Measurements from ENCODE around the gene COL23A1.

COL23A1 gene

GRCh38 chr5:178588769-178589168 lies 1.4 kb downstream of the COL23A1 start:
- no peak for DNase-seq

- DNase-seq, result peak; percentile 27 to 43 (median 30)
These were observed 2.2 kb downstream of the COL23A1 start for GRCh38 chr5:178587763-178588611.

GRCh38 chr5:178586396-178586795 lies 3.8 kb downstream of the COL23A1 start:
- no peak for DNase-seq

DNA sequence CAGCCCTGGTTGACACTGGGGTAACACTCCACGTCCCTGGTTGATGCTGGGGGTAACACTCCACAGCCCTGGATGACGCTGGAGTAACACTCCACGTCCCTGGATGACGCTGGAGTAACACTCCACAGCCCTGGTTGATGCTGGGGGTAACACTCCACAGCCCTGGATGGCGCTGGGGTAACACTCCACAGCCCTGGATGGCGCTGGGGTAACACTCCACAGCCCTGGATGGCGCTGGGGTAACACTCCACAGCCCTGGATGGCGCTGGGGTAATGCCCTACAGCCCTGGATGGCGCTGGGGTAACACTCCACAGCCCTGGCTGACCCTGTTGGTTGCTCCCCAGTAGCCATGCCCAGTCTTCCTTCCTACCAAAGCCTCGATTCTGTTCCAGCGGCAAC lies 4.8 kb downstream of the COL23A1 start:
- peak; percentile 21 to 60 (median 48) for DNase-seq

DNA sequence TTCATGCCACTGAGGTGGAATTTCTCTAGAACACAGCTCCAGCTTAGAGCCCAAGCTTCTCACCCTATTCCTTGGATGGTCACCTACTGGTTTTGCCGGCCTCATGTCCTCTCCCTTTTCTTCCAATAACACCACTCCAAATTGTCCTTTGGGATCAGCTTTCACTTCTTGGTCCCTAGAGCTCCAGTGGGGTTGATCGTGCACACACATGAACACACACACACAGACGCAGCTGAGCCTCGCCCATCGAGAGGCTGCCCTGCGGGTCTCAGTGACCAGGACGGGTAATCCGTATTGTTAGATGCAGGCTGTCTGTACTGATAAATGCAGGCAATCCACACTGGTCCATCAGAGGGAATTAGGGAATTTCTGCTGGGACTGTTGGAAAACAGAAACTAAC lies 6.9 kb downstream of the COL23A1 start:
- no peak for DNase-seq

DNA sequence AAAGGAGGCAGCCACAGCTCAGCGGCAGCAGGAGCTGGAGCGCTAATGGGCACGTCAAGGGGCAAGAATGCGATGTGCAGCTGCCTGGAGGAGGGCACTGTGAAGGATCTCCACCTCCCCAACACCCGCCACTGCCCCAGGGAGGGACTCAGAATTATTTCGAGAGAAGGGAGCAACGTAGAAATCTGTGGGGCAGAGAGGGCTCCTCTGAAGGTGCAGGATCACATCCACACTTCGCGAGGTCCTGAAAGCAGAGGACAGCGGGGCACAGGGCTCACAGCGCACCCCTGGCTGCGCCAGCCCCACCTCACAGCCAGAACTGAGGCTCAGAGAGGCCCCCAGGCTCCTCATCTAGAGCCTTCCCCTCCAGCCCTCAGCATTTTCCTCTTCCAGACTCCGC lies 7.9 kb downstream of the COL23A1 start:
- no peak for DNase-seq

DNA sequence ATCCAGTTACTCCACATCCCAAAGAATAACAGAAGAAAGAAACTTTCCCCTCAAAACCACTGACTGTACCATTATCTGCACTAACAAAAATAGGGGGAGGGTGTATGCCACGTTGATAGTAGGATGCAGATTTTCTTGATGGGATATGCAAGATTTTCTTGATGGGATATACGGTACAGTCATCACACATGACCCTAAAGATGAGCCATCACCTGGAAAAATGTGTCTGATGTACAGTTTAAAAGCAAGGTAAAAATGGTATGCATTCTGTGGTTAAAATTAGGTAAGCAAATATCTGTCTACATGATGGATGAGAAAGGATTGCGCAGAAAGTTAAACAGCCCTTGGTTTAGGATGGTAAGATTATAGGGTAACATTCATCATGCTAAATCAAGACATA lies 8.6 kb downstream of the COL23A1 start:
- DNase-seq, result no peak

DNA sequence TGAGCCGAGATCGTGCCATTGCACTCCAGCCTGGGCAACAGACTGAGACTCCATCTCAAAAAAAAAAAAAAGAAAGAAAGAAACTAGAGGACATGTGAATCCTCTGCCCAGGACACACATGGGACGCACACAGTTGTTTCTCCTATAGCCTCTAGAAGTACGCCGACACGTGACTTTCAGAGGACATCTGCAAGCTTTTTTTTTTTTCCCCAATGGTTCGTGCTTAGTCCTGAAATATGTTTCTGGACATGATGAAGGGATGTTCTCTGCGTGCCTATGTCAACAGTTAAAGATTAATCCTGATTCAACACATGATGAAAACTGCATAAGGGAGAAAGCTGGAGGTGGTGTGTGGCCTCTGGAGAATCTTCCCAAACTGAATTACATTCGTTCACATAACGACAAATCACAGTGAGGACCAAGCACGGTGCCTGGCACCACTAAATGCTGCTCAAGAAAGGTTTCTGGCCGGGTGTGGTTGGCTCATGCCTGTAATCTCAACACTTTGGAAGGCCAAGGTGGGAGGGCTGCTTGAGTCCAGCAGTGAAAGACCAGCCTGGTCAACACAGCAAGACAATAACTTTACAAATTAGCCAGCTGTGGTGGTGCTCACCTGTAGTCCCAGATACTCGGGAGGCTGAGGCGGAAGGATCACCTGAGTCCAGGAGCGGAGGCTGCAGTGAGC lies 9.8 kb downstream of the COL23A1 start:
- DNase-seq, result no peak

DNA sequence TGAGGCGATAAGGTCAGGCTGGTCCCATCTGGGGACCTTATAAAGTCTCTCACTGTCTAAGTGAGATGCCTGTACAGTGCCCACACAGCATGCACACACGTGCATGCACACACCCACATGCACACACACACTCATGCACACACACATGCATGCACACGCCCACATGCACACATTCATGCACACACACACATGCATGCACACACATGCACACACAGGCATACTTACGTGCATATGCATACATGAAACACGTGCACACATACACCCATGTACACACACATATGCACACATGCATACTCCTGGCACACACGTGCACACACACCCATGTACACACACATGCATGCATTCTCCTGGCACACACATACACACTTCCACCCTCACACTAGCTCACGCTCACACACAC lies 12.2 kb downstream of the COL23A1 start:
- DNase-seq, result no peak

- DNase-seq, result peak; percentile 48 to 77 (median 54)
These were observed 12.8 kb downstream of the COL23A1 start for GRCh38 chr5:178577376-178577839.

- DNase-seq, result peak in 1 of 3 donors; percentile 45
These were observed 13.4 kb downstream of the COL23A1 start for GRCh38 chr5:178576591-178577351.

DNA sequence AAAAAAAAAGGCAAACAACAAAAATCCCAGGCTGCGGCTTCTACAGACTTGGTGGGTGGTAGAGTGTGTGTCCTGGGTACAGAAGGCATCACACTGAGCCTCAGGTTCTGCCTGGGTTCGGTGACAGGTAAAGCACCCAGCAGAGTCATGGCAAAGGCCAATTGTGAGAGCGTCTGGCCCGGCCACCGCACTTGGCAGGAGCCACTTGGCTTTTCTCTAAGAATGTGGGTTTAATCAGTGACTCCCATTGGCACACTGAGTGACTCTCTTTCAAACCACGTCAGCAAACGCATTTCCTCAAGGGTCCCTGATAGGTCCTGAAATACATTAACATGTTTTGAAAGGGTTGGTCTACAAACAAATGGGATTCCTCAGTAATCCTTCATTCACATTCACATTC lies 17.0 kb downstream of the COL23A1 start:
- no peak for DNase-seq

DNA sequence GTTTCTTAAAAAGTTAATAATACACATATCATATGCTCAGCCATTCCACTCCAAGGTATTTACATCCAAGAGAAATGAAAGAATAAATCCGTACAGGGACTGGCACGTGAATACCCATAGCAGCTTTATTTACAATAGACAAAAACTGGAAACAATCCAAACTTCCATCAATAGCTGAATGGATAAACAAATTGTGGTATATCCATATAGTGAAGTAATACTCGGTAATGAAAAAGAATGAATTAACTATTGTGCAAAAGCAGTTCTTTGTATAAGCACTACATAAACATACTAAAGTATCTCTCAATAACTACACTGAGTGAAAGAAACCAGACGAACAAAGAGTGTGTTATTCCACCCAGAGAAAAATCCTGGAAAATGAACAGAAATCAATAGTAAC lies 17.6 kb downstream of the COL23A1 start:
- DNase-seq, result no peak

DNA sequence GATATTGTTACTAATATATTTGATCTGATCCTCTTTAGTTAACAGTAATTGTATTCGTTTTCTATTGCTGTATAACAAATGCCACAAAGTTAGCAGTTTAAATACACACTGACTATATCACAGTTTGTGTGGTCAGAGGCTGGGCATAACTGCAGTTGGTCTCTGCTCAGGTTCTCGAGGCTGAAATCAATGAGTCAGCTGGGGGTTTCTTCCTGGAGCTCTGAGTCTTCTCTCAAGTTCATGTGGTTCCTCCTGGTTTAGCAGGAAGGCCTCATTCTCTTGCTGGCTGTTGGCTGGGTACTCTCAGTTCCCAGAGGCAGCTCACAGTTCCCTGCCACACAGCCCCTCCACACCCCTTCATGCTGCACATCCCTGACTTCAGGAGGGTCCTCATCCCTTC lies 20.7 kb downstream of the COL23A1 start:
- peak; percentile 80 to 87 (median 82) for DNase-seq

GRCh38 chr5:178564811-178565550 lies 25.2 kb downstream of the COL23A1 start:
- no peak for DNase-seq

- peak in 2 of 3 donors; percentile 38 to 42 for DNase-seq
These were observed 25.8 kb downstream of the COL23A1 start for GRCh38 chr5:178564397-178564796.

GRCh38 chr5:178563621-178564020 lies 26.6 kb downstream of the COL23A1 start:
- no peak for DNase-seq

DNA sequence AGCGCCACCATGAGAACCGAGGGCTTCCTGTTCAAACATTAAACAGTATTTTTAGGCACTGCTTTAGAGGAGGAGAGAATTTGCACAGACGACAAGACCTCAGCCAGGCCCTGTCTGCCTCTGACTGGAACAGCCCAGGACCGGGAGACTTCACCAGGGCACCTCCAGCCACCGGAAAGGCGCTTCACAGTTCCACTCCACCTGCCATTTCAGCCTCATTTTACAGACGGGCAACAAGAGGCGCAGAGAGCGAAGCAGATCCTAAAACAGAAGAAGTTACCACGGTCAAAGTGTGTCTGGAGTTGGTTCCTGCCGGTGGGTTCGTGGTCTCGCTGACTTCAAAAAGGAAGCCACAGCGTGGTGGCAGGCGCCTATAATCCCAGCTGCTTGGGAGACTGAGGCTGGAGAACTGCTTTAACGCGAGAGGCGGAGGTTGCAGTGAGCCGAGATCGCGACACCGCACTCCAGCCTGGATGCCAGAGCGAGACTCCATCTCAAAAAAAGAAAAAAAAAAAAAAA lies 28.4 kb downstream of the COL23A1 start:
- DNase-seq, result no peak

GRCh38 chr5:178560911-178561310 lies 29.3 kb downstream of the COL23A1 start:
- no peak for DNase-seq

GRCh38 chr5:178557416-178557815 lies 32.8 kb downstream of the COL23A1 start:
- no peak for DNase-seq

DNA sequence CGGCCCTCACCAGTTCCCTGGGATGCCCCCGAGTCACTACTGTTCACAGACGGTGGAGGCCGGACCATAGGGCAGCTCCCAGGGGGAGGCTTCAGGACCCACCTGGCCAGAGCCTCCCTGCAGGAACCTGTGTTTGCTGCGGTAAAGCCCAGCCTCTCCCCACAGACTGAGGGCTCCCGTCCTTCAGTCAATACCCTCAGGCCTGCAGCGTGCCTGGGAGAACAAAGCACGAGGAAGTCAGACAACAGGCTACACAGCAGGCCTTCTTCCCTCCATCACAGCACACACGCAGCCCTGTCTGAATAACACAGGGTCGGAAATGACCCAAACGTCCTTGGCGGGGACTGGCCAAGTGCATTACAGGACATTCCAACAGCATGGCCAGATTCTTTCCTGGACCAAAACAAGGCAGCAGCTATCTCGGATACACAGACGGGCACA lies 34.4 kb downstream of the COL23A1 start:
- no peak for DNase-seq

DNA sequence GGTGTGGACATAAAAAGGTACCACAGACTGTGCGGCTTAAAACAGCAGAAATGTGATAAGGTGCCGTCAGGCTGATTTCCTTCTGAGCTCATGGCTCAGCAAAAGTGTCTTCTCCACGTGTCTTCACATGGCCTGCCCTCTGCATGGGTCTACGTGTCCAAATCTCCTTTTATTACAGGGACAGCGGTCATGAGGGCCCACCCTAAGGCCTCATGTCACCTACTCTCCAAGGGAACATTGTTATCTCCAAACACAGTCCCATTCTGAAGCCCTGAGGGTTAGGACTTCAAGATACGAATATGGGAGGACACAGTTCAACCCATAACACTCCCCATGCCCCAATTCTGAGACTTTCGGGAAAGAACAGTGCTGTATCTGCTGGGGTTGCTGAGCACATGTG lies 35.2 kb downstream of the COL23A1 start:
- no peak for DNase-seq

All from suppressor macrophage treated with lipopolysaccharide for 1 hour (primary cell).